ENCODE results near the gene DUSP7. TPM values are rescaled to one million over a fixed set of nuclear protein-coding genes. Genes with fewer than 3 reads are reported as not detected.

Gene DUSP7
- total and polyA plus RNA-seq, 2 donors from 2014 or later, result 10.1 to 19.8 TPM

DNA sequence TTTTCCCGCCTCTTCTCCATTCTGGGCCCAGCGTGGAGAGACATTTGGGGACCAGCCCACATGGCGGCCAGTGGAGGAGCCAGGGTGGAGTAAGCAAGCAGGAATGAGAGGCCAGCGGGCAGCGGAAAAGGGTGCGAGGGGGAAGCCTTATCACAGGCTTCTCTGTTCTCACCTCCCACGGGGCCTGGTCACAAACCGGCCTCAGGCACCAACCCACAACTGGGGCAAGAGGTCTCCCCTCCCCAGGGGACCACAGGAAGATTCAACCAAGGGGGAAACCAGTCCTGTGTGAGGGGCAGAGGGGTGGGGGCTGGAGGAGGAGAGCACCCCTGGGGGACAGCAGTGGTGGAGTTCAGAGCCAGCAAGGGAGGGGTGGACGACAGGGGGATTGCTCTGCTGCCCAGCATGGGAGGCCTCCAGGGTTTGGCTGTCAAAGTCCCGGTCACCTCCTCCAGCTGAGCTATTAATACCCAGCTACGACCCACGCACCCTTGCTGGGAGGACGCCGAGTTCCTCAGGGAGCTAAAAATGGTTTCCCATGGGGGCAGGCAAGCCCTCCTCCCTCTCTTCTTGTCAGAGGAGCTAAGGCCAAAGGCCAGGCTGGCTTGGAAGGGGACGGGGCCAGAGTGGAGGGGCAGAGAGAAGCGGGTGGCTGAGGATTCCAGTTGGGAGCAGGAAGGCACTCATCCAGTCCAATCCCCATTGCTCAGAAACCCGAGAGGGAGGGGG is 36.9 kb downstream of the DUSP7 start:
- no peak overlapping the region for H3K4me3 ChIP-seq (ENCODE audit: low read length in 3 of 3)
- TF ChIP-seq, protein P1, sequence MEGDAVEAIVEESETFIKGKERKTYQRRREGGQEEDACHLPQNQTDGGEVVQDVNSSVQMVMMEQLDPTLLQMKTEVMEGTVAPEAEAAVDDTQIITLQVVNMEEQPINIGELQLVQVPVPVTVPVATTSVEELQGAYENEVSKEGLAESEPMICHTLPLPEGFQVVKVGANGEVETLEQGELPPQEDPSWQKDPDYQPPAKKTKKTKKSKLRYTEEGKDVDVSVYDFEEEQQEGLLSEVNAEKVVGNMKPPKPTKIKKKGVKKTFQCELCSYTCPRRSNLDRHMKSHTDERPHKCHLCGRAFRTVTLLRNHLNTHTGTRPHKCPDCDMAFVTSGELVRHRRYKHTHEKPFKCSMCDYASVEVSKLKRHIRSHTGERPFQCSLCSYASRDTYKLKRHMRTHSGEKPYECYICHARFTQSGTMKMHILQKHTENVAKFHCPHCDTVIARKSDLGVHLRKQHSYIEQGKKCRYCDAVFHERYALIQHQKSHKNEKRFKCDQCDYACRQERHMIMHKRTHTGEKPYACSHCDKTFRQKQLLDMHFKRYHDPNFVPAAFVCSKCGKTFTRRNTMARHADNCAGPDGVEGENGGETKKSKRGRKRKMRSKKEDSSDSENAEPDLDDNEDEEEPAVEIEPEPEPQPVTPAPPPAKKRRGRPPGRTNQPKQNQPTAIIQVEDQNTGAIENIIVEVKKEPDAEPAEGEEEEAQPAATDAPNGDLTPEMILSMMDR (IDR thresholded peaks at IDR 0.05; ENCODE audit: borderline replicate concordance, extremely low read depth, insufficient read depth), result no peak
- H3K9me3 ChIP-seq (ENCODE audit: control insufficient read depth in 2 of 3, insufficient read depth in 1 of 3, low read length in 3 of 3), result no peaks in the 10 kb centered on the region
- no peak overlapping the region for H3K9ac ChIP-seq (ENCODE audit: low read length in 3 of 3)
- no peaks in the 10 kb centered on the region for H3K27me3 ChIP-seq (ENCODE audit: control insufficient read depth, insufficient read depth, low read length)
- H3K27ac ChIP-seq (ENCODE audit: low read depth in 2 of 2, low read length in 2 of 2), result peak overlapping the region; percentile 56 to 67
- no peaks in the 10 kb centered on the region for H3K36me3 ChIP-seq (ENCODE audit: control insufficient read depth in 2 of 3, insufficient read depth in 3 of 3, low read length in 3 of 3)
- FAIRE-seq (no peak), DNase-seq (peak in 1 of 5 donors; percentile 95)
- intact Hi-C loops (cut with DNase I), result no loop called here
- peaks cover 0 to 53% (median 13%) of the 10 kb centered on the region in 3 donors for H3K4me1 ChIP-seq (ENCODE audit: control insufficient read depth in 2 of 3, insufficient read depth in 2 of 3, low read depth in 1 of 3, low read length in 3 of 3)

DNA sequence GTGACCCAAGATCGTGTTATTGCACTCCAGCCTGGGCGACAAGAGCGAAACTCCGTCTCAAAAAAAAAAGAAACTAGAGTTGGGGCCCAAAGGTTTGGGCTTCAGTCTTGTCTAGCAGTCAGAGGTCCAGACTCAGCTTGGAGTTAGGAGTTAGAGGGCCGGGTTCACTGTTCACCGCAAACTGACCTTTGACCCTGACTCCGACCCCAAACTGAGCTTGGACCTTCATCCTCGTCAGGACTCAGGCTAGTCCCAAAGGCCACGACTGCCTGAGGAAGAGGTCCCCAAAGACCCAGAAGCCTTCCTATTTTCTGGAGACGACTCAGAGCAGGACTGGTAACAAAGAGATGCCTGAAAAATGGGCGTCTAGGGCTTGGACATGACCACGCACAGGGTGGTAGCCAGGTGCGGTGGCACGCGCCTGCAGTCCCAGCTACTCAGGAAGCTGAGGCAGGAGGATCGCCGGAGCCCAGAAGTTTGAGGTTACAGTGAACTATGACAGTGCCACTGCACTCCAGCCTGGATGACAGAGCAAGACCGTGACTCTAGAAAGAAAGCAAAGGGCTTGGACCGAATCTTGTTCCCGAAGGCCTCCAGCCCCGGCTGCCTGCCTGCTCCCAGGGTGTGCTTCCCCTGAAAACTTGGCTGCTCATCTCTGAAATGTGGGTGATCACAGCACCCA is 37.9 kb downstream of the DUSP7 start:
- no peak for FAIRE-seq
- no peaks in the 10 kb centered on the region for H3K36me3 ChIP-seq (ENCODE audit: control insufficient read depth in 2 of 3, insufficient read depth in 3 of 3, low read length in 3 of 3)
- no peak overlapping the region for H3K4me3 ChIP-seq (ENCODE audit: low read length in 3 of 3)
- intact Hi-C loops (cut with DNase I), result no loop called here
- DNase-seq, result no peak
- H3K27me3 ChIP-seq (ENCODE audit: control insufficient read depth, insufficient read depth, low read length), result no peaks in the 10 kb centered on the region
- peaks cover 0 to 46% (median 7%) of the 10 kb centered on the region in 3 donors for H3K4me1 ChIP-seq (ENCODE audit: control insufficient read depth in 2 of 3, insufficient read depth in 2 of 3, low read depth in 1 of 3, low read length in 3 of 3)
- peak overlapping the region; percentile 56 to 67 for H3K27ac ChIP-seq (ENCODE audit: low read depth in 2 of 2, low read length in 2 of 2)
- H3K9me3 ChIP-seq (ENCODE audit: control insufficient read depth in 2 of 3, insufficient read depth in 1 of 3, low read length in 3 of 3), result no peaks in the 10 kb centered on the region
- TF ChIP-seq, protein P1 (IDR thresholded peaks at IDR 0.05; ENCODE audit: borderline replicate concordance, extremely low read depth, insufficient read depth), result no peak
- H3K9ac ChIP-seq (ENCODE audit: low read length in 3 of 3), result no peak overlapping the region

- no peaks in the 10 kb centered on the region for H3K27me3 ChIP-seq (ENCODE audit: control insufficient read depth, insufficient read depth, low read length)
- TF ChIP-seq, protein P1 (IDR thresholded peaks at IDR 0.05; ENCODE audit: borderline replicate concordance, extremely low read depth, insufficient read depth), result no peak
- no peak overlapping the region for H3K9ac ChIP-seq (ENCODE audit: low read length in 3 of 3)
- intact Hi-C loops (cut with DNase I), result no loop called here
- DNase-seq (no peak), FAIRE-seq (no peak)
- peak overlapping the region; percentile 1 to 43 for H3K27ac ChIP-seq (ENCODE audit: low read depth in 2 of 2, low read length in 2 of 2)
- H3K4me3 ChIP-seq (ENCODE audit: low read length in 3 of 3), result no peak overlapping the region
- H3K4me1 ChIP-seq (ENCODE audit: control insufficient read depth in 2 of 3, insufficient read depth in 2 of 3, low read depth in 1 of 3, low read length in 3 of 3), result peaks cover 0 to 44% (median 0%) of the 10 kb centered on the region in 3 donors
- no peaks in the 10 kb centered on the region for H3K9me3 ChIP-seq (ENCODE audit: control insufficient read depth in 2 of 3, insufficient read depth in 1 of 3, low read length in 3 of 3)
- H3K36me3 ChIP-seq (ENCODE audit: control insufficient read depth in 2 of 3, insufficient read depth in 3 of 3, low read length in 3 of 3), result no peaks in the 10 kb centered on the region
These were observed 38.8 kb downstream of the DUSP7 start for GRCh38 chr3:52017586-52017985.
